OCI-LY1 (cell line): Measurements from ENCODE around the gene SOX5.

Experiments used
- EZH2 ChIP-seq: fragments of 200-600 bp; sonication (generic), shearing (Covaris generic); IDR thresholded peaks from 2 replicates; pipeline ENCODE4 v1.8.0; 2017; ENCODE audit warnings: borderline replicate concordance, mixed run types, mild to moderate bottlenecking, antibody characterized with exemption, low read length, moderate library complexity, mixed read lengths
- TF ChIP-seq, protein P1 (sequence below): fragments of 200-600 bp; sonication (generic), shearing (Covaris generic); IDR thresholded peaks from 2 replicates; pipeline ENCODE4 v1.5.1; 2017; ENCODE audit warnings: mild to moderate bottlenecking, antibody characterized with exemption, low read length, moderate library complexity, mixed read lengths

DNA sequence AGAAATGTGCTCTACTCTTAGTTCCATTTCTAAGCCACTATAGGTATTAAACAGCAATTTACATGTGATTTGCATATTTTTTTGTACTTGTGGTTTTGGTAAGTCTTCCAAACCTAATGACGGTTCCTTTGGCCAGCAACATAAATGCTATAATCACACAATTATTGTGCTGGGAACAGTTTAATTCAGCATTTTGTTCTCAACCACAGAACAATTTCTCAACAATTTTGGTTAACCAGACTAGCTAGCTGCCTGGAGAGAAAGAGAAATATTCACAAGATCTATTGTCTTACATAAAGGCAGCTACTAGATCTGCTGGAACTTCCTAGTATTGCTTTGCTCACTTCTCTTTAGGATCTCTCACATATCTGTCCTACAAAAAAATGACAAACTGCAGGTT, 265.3 kb downstream of the SOX5 start:
- TF ChIP-seq, protein P1, sequence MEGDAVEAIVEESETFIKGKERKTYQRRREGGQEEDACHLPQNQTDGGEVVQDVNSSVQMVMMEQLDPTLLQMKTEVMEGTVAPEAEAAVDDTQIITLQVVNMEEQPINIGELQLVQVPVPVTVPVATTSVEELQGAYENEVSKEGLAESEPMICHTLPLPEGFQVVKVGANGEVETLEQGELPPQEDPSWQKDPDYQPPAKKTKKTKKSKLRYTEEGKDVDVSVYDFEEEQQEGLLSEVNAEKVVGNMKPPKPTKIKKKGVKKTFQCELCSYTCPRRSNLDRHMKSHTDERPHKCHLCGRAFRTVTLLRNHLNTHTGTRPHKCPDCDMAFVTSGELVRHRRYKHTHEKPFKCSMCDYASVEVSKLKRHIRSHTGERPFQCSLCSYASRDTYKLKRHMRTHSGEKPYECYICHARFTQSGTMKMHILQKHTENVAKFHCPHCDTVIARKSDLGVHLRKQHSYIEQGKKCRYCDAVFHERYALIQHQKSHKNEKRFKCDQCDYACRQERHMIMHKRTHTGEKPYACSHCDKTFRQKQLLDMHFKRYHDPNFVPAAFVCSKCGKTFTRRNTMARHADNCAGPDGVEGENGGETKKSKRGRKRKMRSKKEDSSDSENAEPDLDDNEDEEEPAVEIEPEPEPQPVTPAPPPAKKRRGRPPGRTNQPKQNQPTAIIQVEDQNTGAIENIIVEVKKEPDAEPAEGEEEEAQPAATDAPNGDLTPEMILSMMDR, result no peak
- TF ChIP-seq EZH2, result no peak
